Glutamatergic neuron (in vitro differentiated cells): ENCODE results near the gene ARID4A. TPM values are rescaled to one million over a fixed set of nuclear protein-coding genes. Genes with fewer than 3 reads are reported as not detected.
A peak's percentile ranks its signal among the peaks of the same experiment; 100 is the strongest.
"Not testable (repeated sequence)": the region's sequence is repeated elsewhere in the genome, so short reads cannot be mapped to it uniquely, and the experiment has no call there.

Source experiments
- DNase-seq: peaks from one replicate; pipeline ENCODE4 v3.0.0; 2022
- H3K27ac Mint-ChIP-seq: one replicate; pipeline ENCODE4 v1.8.0; 2020; ENCODE audit warnings: mild to moderate bottlenecking, mixed read lengths, inconsistent platforms; ENCODE audit not compliant: unreplicated experiment
- H3K27me3 Mint-ChIP-seq: one replicate; pipeline ENCODE4 v1.8.0; 2020; ENCODE audit warnings: mild to moderate bottlenecking, moderate library complexity, mixed read lengths, inconsistent platforms; ENCODE audit not compliant: unreplicated experiment
- H3K36me3 Mint-ChIP-seq: one replicate; pipeline ENCODE4 v1.8.0; 2020; ENCODE audit warnings: mild to moderate bottlenecking, mixed read lengths, inconsistent platforms; ENCODE audit not compliant: unreplicated experiment
- H3K4me1 Mint-ChIP-seq: one replicate; pipeline ENCODE4 v1.8.0; 2020; ENCODE audit warnings: mild to moderate bottlenecking, low read depth, mixed read lengths, inconsistent platforms; ENCODE audit not compliant: unreplicated experiment
- H3K4me3 Mint-ChIP-seq: one replicate; pipeline ENCODE4 v1.8.0; 2020; ENCODE audit warnings: mild to moderate bottlenecking, mixed read lengths, inconsistent platforms; ENCODE audit not compliant: unreplicated experiment
- H3K9me3 Mint-ChIP-seq: one replicate; pipeline ENCODE4 v1.8.0; 2020; ENCODE audit warnings: mild to moderate bottlenecking, moderate library complexity, mixed read lengths, inconsistent platforms; ENCODE audit not compliant: unreplicated experiment
- CTCF ChIP-seq: fragments of 200-600 bp; sonication (generic); IDR thresholded peaks from one replicate; pipeline ENCODE4 v1.5.0; 2021; ENCODE audit not compliant: partially characterized antibody, unreplicated experiment
- total RNA-seq: library from RNA; stranded (reverse); fragmentation: NEBNext Ultra II Directional; extraction: Animal tissue kit (Norgen Biotek cat#: 25700); gene quantifications from one replicate; pipeline ENCODE4 v1.2.1, GENCODE V29; 2021; ENCODE audit not compliant: unreplicated experiment

Gene ARID4A
- total RNA-seq, 1 donor from 2014 or later: 22.4 TPM

- H3K9me3 Mint-ChIP-seq: peaks cover 3% of the 10 kb centered on the region
- peaks cover 7% of the 10 kb centered on the region for H3K4me1 Mint-ChIP-seq
- H3K27ac Mint-ChIP-seq: no peak overlapping the region
- H3K4me3 Mint-ChIP-seq: no peak overlapping the region
- no peak for DNase-seq
- TF ChIP-seq CTCF: no peak
- H3K27me3 Mint-ChIP-seq: peaks cover 6% of the 10 kb centered on the region
- H3K36me3 Mint-ChIP-seq: no peaks in the 10 kb centered on the region
These were observed 100.5 kb downstream of the ARID4A start for GRCh38 chr14:58398895-58399294.

- Mint-ChIP-seq H3K4me1 (peaks cover 6% of the 10 kb centered on the region), H3K27me3 (no peaks in the 10 kb centered on the region), H3K27ac (no peak overlapping the region), H3K36me3 (no peaks in the 10 kb centered on the region), H3K9me3 (no peaks in the 10 kb centered on the region), H3K4me3 (no peak overlapping the region)
- no peak for TF ChIP-seq CTCF
- DNase-seq: no peak
These were observed 103.2 kb downstream of the ARID4A start for GRCh38 chr14:58401587-58401986.

GRCh38 chr14:58408681-58409215 lies 110.4 kb downstream of the ARID4A start:
- Mint-ChIP-seq H3K27me3 (no peaks in the 10 kb centered on the region), H3K36me3 (no peaks in the 10 kb centered on the region), H3K27ac (no peak overlapping the region), H3K4me1 (no peaks in the 10 kb centered on the region), H3K9me3 (no peaks in the 10 kb centered on the region), H3K4me3 (no peak overlapping the region)
- no peak for TF ChIP-seq CTCF
- DNase-seq: no peak

- H3K36me3 Mint-ChIP-seq: peaks cover 10% of the 10 kb centered on the region
- H3K4me1 Mint-ChIP-seq: no peaks in the 10 kb centered on the region
- H3K4me3 Mint-ChIP-seq: no peak overlapping the region
- no peak for DNase-seq
- no peaks in the 10 kb centered on the region for H3K27me3 Mint-ChIP-seq
- no peaks in the 10 kb centered on the region for H3K9me3 Mint-ChIP-seq
- TF ChIP-seq CTCF: no peak
- H3K27ac Mint-ChIP-seq: no peak overlapping the region
These were observed 116.5 kb downstream of the ARID4A start for GRCh38 chr14:58414845-58415244.

- H3K27ac Mint-ChIP-seq: no peak overlapping the region
- no peaks in the 10 kb centered on the region for H3K27me3 Mint-ChIP-seq
- no peaks in the 10 kb centered on the region for H3K9me3 Mint-ChIP-seq
- peak; percentile 24 for TF ChIP-seq CTCF
- H3K4me1 Mint-ChIP-seq: no peaks in the 10 kb centered on the region
- no peak for DNase-seq
- H3K4me3 Mint-ChIP-seq: no peak overlapping the region
- H3K36me3 Mint-ChIP-seq: peaks cover 10% of the 10 kb centered on the region
These were observed 117.5 kb downstream of the ARID4A start for GRCh38 chr14:58415636-58416547.

GRCh38 chr14:58416934-58417333 lies 118.6 kb downstream of the ARID4A start:
- H3K4me1 Mint-ChIP-seq, DNase-seq, H3K27ac Mint-ChIP-seq, H3K4me3 Mint-ChIP-seq, H3K36me3 Mint-ChIP-seq, H3K9me3 Mint-ChIP-seq, H3K27me3 Mint-ChIP-seq: not testable (repeated sequence)
